RPMI8226 (cell line): ENCODE data around the gene ZYG11B.
"Not testable (repeated sequence)": the region's sequence is repeated elsewhere in the genome, so short reads cannot be mapped to it uniquely, and the experiment has no call there.

Experiments used
- DNase-seq: peaks from one replicate; pipeline ENCODE4 v3.0.0-alpha.2; 2015

Gene ZYG11B

GRCh38 chr1:52759908-52760307, 33.7 kb downstream of the ZYG11B start:
- DNase-seq = no peak

- no peak for DNase-seq
Measured at GRCh38 chr1:52767596-52768280, 41.5 kb downstream of the ZYG11B start.

DNA sequence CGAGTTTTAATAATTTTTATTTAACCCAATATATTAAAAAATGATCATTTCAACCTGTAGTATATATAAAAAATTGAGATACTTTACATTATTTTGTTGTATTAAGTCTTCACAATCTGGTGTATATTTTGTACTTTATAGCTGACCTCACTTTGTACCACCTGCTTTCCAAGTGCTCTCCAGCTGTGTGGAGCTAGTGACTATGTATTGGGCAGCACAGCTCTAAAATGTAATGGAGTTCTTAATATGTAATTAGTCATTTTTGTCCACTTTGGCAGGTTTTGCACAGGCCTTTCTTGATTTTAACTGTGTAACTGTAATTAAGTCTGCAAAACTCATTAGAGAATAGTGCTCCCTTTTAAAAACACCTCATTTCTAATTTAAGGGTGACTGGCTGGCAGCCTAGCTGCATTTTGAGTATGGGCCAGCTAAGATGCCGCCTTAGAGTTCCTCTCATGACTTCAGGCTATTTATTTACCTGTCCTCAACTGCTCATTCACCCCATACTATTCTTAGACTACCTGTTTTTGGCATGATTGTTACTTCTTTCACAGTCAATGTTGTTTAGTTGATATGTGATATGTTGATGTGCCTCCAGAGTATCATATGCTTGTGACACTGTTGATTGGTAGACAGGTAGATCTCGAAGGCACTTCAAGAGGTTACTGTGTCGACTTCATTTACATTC, 43.2 kb downstream of the ZYG11B start:
- DNase-seq = no peak

DNA sequence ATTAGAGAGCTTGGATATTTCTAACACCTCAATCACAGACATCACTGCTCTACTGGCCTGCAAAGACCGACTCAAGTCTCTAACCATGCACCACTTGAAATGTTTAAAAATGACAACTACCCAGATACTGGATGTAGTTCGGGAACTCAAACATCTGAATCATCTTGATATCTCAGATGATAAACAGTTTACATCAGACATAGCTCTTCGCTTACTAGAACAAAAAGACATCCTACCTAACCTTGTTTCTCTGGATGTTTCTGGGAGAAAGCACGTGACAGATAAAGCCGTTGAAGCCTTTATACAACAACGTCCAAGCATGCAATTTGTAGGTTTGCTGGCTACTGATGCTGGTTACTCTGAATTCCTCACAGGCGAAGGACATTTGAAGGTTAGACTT, 45.1 kb downstream of the ZYG11B start:
- DNase-seq = no peak

GRCh38 chr1:52786148-52786547, 59.9 kb downstream of the ZYG11B start:
- DNase-seq = no peak

GRCh38 chr1:52790429-52790828, 64.2 kb downstream of the ZYG11B start:
- not testable (repeated sequence) for DNase-seq

- DNase-seq = no peak
Measured at GRCh38 chr1:52792036-52792435, 65.8 kb downstream of the ZYG11B start.

DNA sequence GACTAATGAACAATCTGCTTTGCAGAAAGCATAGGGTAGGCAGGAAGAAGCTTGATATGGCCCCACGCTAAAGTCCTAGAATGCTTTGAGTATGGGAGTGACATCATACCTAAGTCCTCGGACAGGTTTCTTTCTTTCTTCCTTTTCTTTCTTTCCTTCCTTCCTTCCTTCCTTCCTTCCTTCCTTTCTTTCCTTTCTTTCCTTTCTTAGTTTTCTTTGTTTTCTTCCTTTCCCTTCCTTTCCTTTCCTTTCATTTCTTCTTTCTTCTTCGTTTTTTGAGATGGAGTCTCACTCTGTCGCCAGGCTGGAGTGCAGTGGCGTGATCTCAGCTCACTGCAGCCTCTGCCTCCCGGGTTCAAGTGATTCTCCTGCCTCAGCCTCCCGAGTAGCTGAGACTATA, 67.5 kb downstream of the ZYG11B start:
- DNase-seq = not testable (repeated sequence)

GRCh38 chr1:52795464-52795863, 69.2 kb downstream of the ZYG11B start:
- DNase-seq = no peak

DNA sequence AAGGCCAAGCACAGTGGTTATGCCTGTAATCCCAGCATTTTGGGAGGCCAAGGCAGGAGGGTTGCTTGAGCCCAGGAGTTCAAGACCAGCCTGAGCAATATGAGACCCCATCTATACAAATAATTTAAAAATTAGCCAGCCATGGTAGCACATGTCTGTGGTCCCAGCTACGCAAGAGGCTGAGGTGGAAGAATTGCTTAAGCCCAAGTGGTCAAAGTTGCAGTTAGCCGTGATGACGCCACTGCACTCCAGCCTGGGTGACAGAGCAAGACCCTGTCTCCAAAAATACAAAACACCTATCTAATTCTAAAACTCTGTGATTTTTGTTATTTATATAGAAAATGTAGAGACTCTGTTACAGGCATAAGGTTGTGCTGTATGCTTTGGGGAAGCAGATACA, 72.1 kb downstream of the ZYG11B start:
- no peak for DNase-seq

DNA sequence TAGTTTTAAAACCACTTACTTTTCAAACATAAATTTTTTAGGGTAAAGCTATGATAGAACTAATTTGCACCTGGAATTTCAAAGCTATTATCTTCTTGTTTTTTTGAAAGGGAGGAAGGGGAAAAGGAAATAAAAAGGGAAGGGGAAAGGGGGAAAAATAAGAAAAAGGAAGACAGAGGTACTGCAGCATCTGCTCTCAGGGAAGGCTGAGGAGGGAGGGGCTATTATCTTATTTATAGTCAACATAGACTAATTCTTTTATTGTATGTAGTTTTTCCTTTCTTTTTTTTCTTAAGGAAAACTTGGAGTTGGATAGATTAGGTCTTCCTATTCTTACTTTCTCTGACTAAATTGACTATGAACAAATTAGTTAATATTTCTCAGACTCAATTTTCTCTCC, 74.8 kb downstream of the ZYG11B start:
- no peak for DNase-seq

GRCh38 chr1:52804083-52804482, 77.8 kb downstream of the ZYG11B start:
- DNase-seq = not testable (repeated sequence)

GRCh38 chr1:52814465-52814864, 88.2 kb downstream of the ZYG11B start:
- DNase-seq = no peak

DNA sequence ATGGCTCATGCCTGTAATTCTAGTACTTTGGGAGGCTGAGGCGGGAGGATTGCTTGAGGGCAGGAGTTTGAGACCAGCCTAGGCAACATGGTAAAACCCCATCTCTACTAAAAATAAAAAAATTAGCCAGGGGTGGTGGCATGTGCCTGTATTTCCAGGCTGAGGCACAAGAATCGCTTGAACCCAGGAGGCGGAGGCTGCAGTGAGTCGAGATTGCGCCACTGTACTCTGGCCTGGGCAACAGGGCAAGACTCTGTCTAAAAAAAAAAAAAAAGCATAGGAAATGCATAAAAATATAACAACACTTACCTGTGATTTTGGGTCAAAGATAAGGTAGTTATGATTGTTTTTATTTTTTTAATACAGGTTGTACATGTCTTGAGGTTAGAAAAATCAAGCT, 94.6 kb downstream of the ZYG11B start:
- DNase-seq = not testable (repeated sequence)

GRCh38 chr1:52825868-52826267, 99.6 kb downstream of the ZYG11B start:
- DNase-seq = peak; percentile 50

DNA sequence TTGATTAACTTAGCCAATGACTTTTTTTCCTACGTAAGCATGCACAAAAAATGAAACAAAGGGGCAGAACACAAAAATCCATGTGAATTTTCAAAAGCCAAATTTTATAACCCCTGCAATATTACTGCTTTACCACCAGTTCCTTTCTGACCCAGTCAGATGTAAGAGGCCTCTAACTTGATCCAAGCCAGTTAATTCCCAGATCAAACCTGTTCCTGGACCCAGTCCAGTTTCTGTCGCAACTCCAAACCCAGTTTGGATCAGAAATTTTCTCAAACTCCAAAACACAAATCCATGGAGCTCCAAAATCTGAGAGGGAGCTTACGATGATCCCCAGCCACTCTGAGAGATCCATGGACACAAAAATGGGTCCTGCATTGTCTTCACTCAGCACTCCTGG, 108.5 kb downstream of the ZYG11B start:
- no peak for DNase-seq

DNA sequence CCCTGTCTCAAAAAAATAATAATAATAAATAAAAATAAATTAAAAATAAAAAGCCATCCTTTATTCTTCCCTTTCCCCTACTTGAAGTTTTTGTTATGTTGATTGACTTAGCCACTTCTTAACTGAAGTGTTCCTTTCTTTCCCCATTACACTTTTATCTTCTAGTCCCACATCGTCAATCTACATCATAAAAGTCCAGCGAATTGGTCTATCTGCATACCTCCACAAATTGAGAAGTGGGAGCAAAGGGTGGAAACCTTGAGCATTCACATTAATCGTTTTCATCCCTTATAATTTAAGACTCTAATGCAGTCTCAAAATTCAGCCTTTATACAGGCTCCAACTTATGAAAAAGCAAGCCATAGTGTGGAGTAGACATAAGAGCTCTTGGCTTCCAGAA, 109.8 kb downstream of the ZYG11B start:
- DNase-seq = no peak

DNA sequence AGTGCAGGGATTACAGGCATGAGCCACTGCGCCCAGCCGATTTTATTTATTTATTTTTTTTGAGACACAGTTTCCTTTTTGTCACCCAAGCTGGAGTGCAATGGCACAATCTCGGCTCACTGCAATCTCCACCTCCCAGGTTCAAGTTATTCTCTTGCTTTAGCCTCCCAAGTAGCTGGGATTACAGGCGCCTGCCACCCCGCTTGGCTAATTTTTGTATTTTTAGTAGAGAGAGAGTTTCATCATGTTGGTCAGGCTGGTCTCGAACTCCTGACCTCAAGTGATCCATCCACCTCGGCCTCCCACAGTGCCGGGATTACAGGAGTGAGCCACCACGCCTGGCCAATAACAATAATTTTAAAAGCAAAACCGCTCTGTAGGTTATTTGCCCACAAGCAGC, 112.9 kb downstream of the ZYG11B start:
- not testable (repeated sequence) for DNase-seq

GRCh38 chr1:52842643-52843310, 116.5 kb downstream of the ZYG11B start, which contains the start of gene ZYG11A:
ZYG11A (plus strand) TSS chr1:52842760; CDS start chr1:52842884, 124 bp downstream.
- DNase-seq = peak; percentile 98

DNA sequence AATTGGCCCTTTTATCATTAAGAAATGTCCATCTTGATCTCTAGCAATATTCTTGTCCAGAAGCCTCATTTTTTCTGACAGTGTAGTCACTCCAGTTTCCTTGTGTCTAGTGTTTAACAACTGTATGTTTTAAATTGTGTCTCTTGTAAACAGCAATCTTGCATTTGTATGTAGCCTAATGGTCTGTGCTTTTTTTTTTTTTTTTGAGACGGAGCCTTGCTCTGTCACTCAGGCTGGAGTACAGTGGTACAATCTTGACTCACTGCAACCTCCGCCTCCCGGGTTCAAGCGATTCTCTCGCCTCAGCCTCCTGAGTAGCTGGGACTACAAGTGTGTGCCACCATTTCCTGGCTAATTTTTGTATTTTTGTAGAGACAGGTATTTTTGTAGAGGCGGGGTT, 118.9 kb downstream of the ZYG11B start:
- not testable (repeated sequence) for DNase-seq

- DNase-seq = no peak
Measured at GRCh38 chr1:52848423-52848822, 122.2 kb downstream of the ZYG11B start.

- no peak for DNase-seq
Measured at GRCh38 chr1:52850951-52851350, 124.7 kb downstream of the ZYG11B start.

DNA sequence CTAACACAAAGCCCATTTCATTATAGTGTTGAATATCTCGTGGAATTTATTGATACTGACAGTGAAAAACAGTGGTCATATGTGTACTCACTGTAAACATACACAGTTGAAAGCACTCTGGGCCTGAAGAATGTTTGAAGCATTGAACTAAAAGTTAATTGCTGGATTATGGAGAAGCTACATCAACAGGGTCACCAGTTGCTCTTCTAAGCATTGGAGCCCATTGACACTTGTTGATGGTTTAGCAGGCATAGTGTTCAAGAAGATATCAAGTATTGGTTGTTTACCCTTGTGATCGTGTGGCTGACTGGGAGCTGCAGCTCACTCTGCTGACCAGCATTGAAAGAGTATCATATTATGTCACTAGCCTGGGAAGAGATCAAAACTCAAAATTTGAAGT, 126.6 kb downstream of the ZYG11B start:
- DNase-seq = no peak

DNA sequence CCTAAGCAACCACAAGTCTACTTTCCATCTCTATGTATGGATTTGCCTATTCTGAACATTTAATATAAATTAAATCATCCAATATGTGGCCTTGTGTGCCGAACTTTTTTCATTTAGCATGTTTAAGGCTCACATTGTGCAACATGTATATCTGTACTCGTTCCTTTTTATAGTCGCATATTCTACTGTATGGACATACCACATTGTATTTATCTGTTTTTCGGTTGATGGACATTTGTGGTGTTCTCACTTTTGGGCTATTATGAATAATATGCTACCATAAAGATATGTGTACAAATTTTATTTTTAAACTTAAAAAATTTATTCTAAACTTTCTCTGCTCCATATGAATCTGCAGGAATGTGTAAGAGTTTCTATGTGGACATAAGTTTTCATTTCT, 129.3 kb downstream of the ZYG11B start:
- DNase-seq = no peak
